ENCODE data around the gene RMND5B.

DNA sequence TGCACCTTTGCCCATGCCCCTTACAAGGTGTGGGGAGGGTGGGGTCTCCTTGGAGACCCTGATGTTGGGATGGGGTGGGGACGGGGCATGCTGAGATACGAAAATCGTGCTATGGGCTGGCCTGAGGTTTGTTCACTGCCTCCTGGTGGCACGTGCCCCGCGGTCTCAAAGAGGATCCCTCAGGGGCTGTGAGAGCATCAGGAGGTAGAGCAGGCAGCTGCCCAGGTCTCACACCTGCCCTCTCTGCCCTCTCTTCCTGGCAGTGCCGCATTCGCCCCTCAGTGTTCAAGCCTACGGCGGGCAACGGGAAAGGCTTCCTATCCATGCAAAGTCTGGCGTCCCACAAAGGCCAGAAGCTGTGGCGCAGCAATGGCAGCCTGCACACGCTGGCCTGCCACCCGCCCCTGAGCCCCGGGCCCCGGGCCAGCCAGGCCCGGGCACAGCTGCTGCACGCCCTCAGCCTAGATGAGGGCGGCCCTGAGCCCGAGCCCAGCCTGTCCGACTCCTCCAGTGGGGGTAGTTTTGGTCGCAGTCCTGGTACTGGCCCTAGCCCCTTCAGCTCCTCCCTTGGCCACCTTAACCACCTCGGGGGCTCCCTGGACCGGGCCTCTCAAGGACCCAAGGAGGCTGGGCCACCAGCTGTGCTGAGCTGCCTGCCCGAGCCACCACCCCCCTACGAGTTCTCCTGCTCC is 10.8 kb upstream of the RMND5B start:
- no peak for TF ChIP-seq POLR2AphosphoS5 (IDR thresholded peaks at IDR 0.05)
- no peak for TF ChIP-seq CTCF (IDR thresholded peaks at IDR 0.05 in 8 of 11, conservative IDR thresholded peaks at IDR 0.05 in 3 of 11)
- no peak for TF ChIP-seq POLR2A (IDR thresholded peaks at IDR 0.05)
